Measurements from ENCODE around the gene DDR1. TPM values are rescaled to one million over a fixed set of nuclear protein-coding genes. Genes with fewer than 3 reads are reported as not detected.
"Not testable (repeated sequence)": the region's sequence is repeated elsewhere in the genome, so short reads cannot be mapped to it uniquely, and the experiment has no call there.

Gene DDR1
- total RNA-seq, 1 donor from 2014 or later, result 120 TPM

DNA sequence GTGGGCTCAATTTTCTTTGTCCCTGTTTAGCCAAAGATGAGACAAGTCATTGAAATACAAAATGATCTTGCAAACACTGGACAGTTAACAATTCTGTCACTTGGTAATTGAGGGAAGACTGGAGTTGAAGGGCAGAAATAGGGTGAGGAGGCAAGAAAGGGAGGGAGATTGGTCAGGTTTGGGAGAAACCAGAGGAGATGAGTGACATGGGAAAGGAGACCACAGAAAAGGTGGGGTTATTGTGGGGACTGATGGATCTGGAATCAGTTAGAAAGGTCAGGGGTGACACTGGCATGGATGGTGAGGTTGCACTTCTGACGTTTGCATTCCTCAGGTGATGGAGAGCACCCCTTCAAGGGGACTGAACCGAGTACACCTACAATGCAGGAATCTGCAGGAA is 24.4 kb downstream of the DDR1 start:
- Mint-ChIP-seq H3K9me3 (ENCODE audit: unreplicated experiment) (peaks cover 9% of the 10 kb centered on the region), H3K27me3 (ENCODE audit: unreplicated experiment) (peaks cover 4% of the 10 kb centered on the region), H3K27ac (ENCODE audit: unreplicated experiment) (peak overlapping the region; percentile 80), H3K4me1 (ENCODE audit: low read depth, unreplicated experiment) (peaks cover 2% of the 10 kb centered on the region), H3K4me3 (ENCODE audit: unreplicated experiment) (peak overlapping the region; percentile 99), H3K36me3 (ENCODE audit: unreplicated experiment) (peaks cover 8% of the 10 kb centered on the region)
- TF ChIP-seq, protein P1, sequence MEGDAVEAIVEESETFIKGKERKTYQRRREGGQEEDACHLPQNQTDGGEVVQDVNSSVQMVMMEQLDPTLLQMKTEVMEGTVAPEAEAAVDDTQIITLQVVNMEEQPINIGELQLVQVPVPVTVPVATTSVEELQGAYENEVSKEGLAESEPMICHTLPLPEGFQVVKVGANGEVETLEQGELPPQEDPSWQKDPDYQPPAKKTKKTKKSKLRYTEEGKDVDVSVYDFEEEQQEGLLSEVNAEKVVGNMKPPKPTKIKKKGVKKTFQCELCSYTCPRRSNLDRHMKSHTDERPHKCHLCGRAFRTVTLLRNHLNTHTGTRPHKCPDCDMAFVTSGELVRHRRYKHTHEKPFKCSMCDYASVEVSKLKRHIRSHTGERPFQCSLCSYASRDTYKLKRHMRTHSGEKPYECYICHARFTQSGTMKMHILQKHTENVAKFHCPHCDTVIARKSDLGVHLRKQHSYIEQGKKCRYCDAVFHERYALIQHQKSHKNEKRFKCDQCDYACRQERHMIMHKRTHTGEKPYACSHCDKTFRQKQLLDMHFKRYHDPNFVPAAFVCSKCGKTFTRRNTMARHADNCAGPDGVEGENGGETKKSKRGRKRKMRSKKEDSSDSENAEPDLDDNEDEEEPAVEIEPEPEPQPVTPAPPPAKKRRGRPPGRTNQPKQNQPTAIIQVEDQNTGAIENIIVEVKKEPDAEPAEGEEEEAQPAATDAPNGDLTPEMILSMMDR (IDR thresholded peaks at IDR 0.05; ENCODE audit: partially characterized antibody, unreplicated experiment), result no peak
- no peak for DNase-seq

- H3K27me3 Mint-ChIP-seq (ENCODE audit: unreplicated experiment); H3K4me3 Mint-ChIP-seq (ENCODE audit: unreplicated experiment); DNase-seq; H3K27ac Mint-ChIP-seq (ENCODE audit: unreplicated experiment); H3K4me1 Mint-ChIP-seq (ENCODE audit: low read depth, unreplicated experiment); H3K36me3 Mint-ChIP-seq (ENCODE audit: unreplicated experiment): not testable (repeated sequence)
- H3K9me3 Mint-ChIP-seq (ENCODE audit: unreplicated experiment), result peaks cover 11% of the 10 kb centered on the region
Measured at GRCh38 chr6:30910473-30910872, 26.2 kb downstream of the DDR1 start.

DNA sequence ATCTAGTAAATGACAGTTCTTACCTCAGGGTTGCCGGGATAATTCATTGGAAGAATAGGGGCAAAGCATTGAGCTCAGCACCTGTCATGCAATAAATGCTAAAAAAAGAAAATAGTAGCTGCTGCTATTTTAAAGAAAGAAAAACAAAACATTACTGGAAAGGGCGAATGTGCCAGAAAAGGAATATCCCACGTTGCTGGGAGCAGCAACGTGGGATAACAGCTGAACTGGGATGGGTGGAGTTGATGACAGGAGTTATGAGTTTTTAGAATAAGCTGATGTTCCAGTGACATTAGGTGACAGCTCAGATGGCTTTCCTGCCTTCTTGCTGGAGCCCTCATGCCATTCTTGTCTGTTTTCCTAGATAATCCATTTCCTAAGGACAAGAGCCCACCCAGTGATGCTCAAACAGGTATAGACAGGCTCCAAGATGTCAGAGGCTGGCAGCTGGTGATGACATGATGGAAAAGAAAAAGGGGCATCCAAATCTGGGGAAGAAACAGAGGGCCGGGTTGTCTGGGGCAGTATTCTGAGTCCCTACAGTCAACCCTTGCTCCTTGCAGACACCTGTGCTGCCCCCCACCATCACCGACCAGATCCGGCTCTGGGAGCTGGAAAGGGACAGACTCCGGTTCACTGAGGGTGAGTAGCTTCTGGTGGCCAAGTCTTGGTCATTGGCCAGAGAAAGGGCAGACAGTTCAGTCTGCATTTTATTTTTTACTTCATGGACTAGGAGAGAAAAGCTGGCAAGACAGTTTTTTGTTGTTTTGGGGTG is 28.6 kb downstream of the DDR1 start:
- Mint-ChIP-seq H3K4me3 (ENCODE audit: unreplicated experiment) (peak overlapping the region; percentile 80), H3K27me3 (ENCODE audit: unreplicated experiment) (peaks cover 10% of the 10 kb centered on the region), H3K4me1 (ENCODE audit: low read depth, unreplicated experiment) (peaks cover 14% of the 10 kb centered on the region), H3K27ac (ENCODE audit: unreplicated experiment) (peak overlapping the region; percentile 4), H3K9me3 (ENCODE audit: unreplicated experiment) (peaks cover 8% of the 10 kb centered on the region), H3K36me3 (ENCODE audit: unreplicated experiment) (peaks cover 8% of the 10 kb centered on the region)
- no peak for DNase-seq
- TF ChIP-seq, protein P1 (IDR thresholded peaks at IDR 0.05; ENCODE audit: partially characterized antibody, unreplicated experiment), result no peak

DNA sequence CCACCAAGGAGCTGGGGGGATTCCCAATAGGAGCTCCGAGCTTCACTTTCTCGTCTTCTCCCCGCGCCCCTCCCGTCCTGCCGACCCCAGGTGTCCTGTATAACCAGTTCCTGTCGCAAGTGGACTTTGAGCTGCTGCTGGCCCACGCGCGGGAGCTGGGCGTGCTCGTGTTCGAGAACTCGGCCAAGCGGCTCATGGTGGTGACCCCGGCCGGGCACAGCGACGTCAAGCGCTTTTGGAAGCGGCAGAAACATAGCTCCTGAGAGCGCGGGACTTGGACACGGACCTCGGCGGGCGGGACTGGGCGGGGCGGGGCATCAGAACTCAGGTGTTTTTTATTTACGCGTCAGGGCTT is 29.4 kb downstream of the DDR1 start:
- Mint-ChIP-seq H3K4me3 (ENCODE audit: unreplicated experiment) (peak overlapping the region; percentile 80), H3K27ac (ENCODE audit: unreplicated experiment) (no peak overlapping the region), H3K36me3 (ENCODE audit: unreplicated experiment) (peaks cover 8% of the 10 kb centered on the region), H3K4me1 (ENCODE audit: low read depth, unreplicated experiment) (peaks cover 12% of the 10 kb centered on the region), H3K9me3 (ENCODE audit: unreplicated experiment) (peaks cover 3% of the 10 kb centered on the region), H3K27me3 (ENCODE audit: unreplicated experiment) (peaks cover 8% of the 10 kb centered on the region)
- peak; percentile 27 for DNase-seq
- TF ChIP-seq, protein P1 (IDR thresholded peaks at IDR 0.05; ENCODE audit: partially characterized antibody, unreplicated experiment), result no peak

DNA sequence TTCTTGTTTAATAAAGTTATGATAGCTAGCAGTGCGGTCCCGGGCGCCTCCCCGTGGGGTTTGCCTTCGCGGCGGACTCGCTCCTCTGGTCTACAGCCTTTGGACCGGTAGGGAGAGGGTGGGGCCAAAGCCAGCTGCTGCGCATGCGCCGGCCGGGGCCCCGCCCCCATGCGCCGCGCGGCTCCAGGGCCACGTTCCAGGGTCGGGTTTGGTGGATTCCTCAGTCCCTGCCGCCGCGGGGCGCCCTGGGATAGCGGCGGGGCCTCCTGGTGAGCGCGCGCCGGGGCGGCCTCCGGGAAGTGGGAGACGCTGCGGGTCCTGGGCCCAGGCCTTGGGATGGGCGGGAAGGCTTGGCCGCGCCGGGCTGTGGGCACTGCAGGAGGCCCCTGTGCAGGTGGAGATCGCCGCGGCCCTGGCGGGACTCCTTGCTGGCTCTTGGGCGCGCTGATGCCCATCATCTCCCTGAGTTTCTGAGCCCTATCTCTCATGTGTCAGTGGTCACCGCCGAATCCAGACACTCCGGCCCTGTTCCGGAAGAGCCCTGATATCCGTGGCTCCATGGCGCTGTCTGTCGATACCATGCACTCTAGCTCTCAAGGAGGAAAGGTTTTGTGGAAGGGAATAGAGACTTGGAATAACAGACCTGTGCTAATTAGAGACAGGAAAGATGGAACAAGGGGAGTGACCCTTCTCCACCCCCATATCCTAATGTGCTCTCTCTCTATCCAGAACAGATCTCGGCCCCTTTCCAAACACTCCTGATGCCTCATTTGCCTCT is 29.9 kb downstream of the DDR1 start, which contains the start of gene VARS2:
Gene VARS2 (plus strand): TSS at position 163 of the 778 bp plus-strand sequence. CDS start 599 bp downstream, at position 762.
- DNase-seq, result peak; percentile 84
- H3K4me1 Mint-ChIP-seq (ENCODE audit: low read depth, unreplicated experiment), result peaks cover 12% of the 10 kb centered on the region
- TF ChIP-seq, protein P1 (IDR thresholded peaks at IDR 0.05; ENCODE audit: partially characterized antibody, unreplicated experiment), result no peak
- H3K9me3 Mint-ChIP-seq (ENCODE audit: unreplicated experiment), result peaks cover 3% of the 10 kb centered on the region
- peak within 1 kb of the TSS; percentile 85 for H3K27ac Mint-ChIP-seq (ENCODE audit: unreplicated experiment)
- H3K27me3 Mint-ChIP-seq (ENCODE audit: unreplicated experiment), result peaks cover 8% of the 10 kb centered on the region
- peak within 1 kb of the TSS; percentile 97 for H3K4me3 Mint-ChIP-seq (ENCODE audit: unreplicated experiment)
- peaks cover 8% of the 10 kb centered on the region for H3K36me3 Mint-ChIP-seq (ENCODE audit: unreplicated experiment)
